ENCODE results near the gene CFAP97D1. TPM values are rescaled to one million over a fixed set of nuclear protein-coding genes. Genes with fewer than 3 reads are reported as not detected.

The CFAP97D1 gene
- total RNA-seq, 2 donors from 2014 or later: not detected

- no peak overlapping the region for H3K4me3 Mint-ChIP-seq
- H3K36me3 Mint-ChIP-seq (ENCODE audit: low read depth): no peaks in the 10 kb centered on the region
- H3K4me1 Mint-ChIP-seq: no peaks in the 10 kb centered on the region
These were observed 7.5 kb downstream of the CFAP97D1 start for GRCh38 chr17:43787728-43788127.

DNA sequence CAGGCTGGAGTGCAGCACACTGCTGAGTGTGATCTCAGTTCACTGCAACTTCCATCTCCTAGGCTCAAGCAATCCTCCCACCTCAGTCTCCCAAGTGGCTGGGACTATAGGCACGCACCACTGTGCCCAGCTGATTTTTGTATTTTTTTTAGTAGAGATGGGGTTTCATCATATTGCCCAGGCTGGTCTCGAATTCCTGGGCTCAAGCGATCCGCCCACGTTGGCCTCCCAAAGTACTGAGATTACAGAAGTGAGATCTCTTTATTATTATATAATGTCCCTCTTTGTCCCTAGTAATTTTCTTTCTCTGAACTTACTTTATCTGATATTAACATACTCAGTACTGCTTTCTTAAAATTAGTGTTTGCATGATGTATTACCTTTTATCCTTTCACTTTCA is 8.3 kb downstream of the CFAP97D1 start:
- no peak overlapping the region for H3K27ac Mint-ChIP-seq
- H3K4me1 Mint-ChIP-seq: no peaks in the 10 kb centered on the region
- H3K9me3 Mint-ChIP-seq: peaks cover 6% of the 10 kb centered on the region
- no peaks in the 10 kb centered on the region for H3K4me1 ChIP-seq (ENCODE audit: control insufficient read depth, insufficient read depth, low read length)
- H3K27ac ChIP-seq (ENCODE audit: low read depth, low read length): no peak overlapping the region
- no peaks in the 10 kb centered on the region for H3K27me3 ChIP-seq (ENCODE audit: control insufficient read depth, insufficient read depth, low read length, poor library complexity, severe bottlenecking)
- H3K36me3 Mint-ChIP-seq (ENCODE audit: low read depth): no peaks in the 10 kb centered on the region
- DNase-seq: no peak
- no peak for TF ChIP-seq CTCF (conservative IDR thresholded peaks at IDR 0.05)
- H3K4me3 ChIP-seq (ENCODE audit: low read length): no peak overlapping the region
- H3K27me3 Mint-ChIP-seq (ENCODE audit: insufficient read depth): peaks cover 5% of the 10 kb centered on the region
- no peaks in the 10 kb centered on the region for H3K36me3 ChIP-seq (ENCODE audit: control insufficient read depth, insufficient read depth, low read length)
- 88% methylated on average over 3 of the region's 5 CpGs; no CpG with 5 or more reads in 1 of the 2 experiments for WGBS, 2 experiments (ENCODE audit: insufficient coverage in 1 of 2, insufficient read length in 1 of 2)
- no peak overlapping the region for H3K4me3 Mint-ChIP-seq
- H3K9ac ChIP-seq (ENCODE audit: extremely low read depth, low read length, poor library complexity, severe bottlenecking): no peak overlapping the region
- H3K9me3 ChIP-seq (ENCODE audit: control insufficient read depth, low read length): no peaks in the 10 kb centered on the region

More at GRCh38 chr17:43787728-43788127, 7.5 kb downstream of the CFAP97D1 start:
- no peak for DNase-seq
- TF ChIP-seq CTCF (conservative IDR thresholded peaks at IDR 0.05): no peak
- no peaks in the 10 kb centered on the region for H3K27me3 ChIP-seq (ENCODE audit: control insufficient read depth, insufficient read depth, low read length, poor library complexity, severe bottlenecking)
- H3K4me1 ChIP-seq (ENCODE audit: control insufficient read depth, insufficient read depth, low read length): no peaks in the 10 kb centered on the region
- Mint-ChIP-seq H3K27me3 (ENCODE audit: insufficient read depth) (peaks cover 5% of the 10 kb centered on the region), H3K9me3 (peaks cover 6% of the 10 kb centered on the region), H3K27ac (no peak overlapping the region)
- H3K27ac ChIP-seq (ENCODE audit: low read depth, low read length): no peak overlapping the region
- no peak overlapping the region for H3K9ac ChIP-seq (ENCODE audit: extremely low read depth, low read length, poor library complexity, severe bottlenecking)
- H3K9me3 ChIP-seq (ENCODE audit: control insufficient read depth, low read length): no peaks in the 10 kb centered on the region
- no peak overlapping the region for H3K4me3 ChIP-seq (ENCODE audit: low read length)
- WGBS, 2 experiments (ENCODE audit: insufficient coverage in 1 of 2, insufficient read length in 1 of 2): 98% methylated on average over 2 of the region's 2 CpGs; no CpG with 5 or more reads in 1 of the 2 experiments
- no peaks in the 10 kb centered on the region for H3K36me3 ChIP-seq (ENCODE audit: control insufficient read depth, insufficient read depth, low read length)

DNA sequence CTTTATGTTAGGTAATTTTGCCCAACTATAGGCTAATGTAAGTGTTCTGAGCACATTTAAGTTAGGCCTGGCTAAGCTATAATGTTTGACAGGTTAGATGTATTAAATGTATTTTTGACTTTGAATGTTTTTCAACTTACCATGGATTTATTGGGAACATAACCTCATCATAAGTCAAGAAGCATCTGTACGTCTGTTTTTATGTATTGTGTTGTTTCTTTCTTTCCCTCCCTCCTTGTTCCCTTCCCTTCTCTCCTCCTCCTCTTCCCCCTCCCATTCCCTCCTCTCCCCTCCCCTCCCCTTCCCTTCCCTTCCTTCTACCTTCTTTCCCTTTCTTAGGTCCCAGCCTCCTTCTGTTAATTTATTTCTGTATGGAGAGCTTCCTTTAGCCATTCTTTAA is 9.2 kb downstream of the CFAP97D1 start:
- Mint-ChIP-seq H3K27ac (no peak overlapping the region), H3K9me3 (peaks cover 6% of the 10 kb centered on the region), H3K4me3 (no peak overlapping the region), H3K4me1 (no peaks in the 10 kb centered on the region), H3K36me3 (ENCODE audit: low read depth) (no peaks in the 10 kb centered on the region), H3K27me3 (ENCODE audit: insufficient read depth) (peaks cover 7% of the 10 kb centered on the region)
- no peak overlapping the region for H3K4me3 ChIP-seq (ENCODE audit: low read length)
- no peaks in the 10 kb centered on the region for H3K9me3 ChIP-seq (ENCODE audit: control insufficient read depth, low read length)
- H3K27ac ChIP-seq (ENCODE audit: low read depth, low read length): no peak overlapping the region
- no CpG with 5 or more reads among the region's 1 CpG for WGBS, 2 experiments (ENCODE audit: insufficient coverage in 1 of 2, insufficient read length in 1 of 2)
- no peak for DNase-seq
- H3K36me3 ChIP-seq (ENCODE audit: control insufficient read depth, insufficient read depth, low read length): no peaks in the 10 kb centered on the region
- no peak for TF ChIP-seq CTCF (conservative IDR thresholded peaks at IDR 0.05)
- no peaks in the 10 kb centered on the region for H3K4me1 ChIP-seq (ENCODE audit: control insufficient read depth, insufficient read depth, low read length)
- H3K27me3 ChIP-seq (ENCODE audit: control insufficient read depth, insufficient read depth, low read length, poor library complexity, severe bottlenecking): no peaks in the 10 kb centered on the region
- H3K9ac ChIP-seq (ENCODE audit: extremely low read depth, low read length, poor library complexity, severe bottlenecking): no peak overlapping the region
